ENCODE data around the gene MYOZ2.
"Not testable (repeated sequence)": the region's sequence is repeated elsewhere in the genome, so short reads cannot be mapped to it uniquely, and the experiment has no call there.

The MYOZ2 gene

GRCh38 chr4:119128148-119128547 lies 7.5 kb upstream of the MYOZ2 start:
- DNase-seq (ENCODE audit: low read depth, low spot score), result no peak
- Histone ChIP-seq H3K4me1 (ENCODE audit: control insufficient read depth, insufficient read depth, low read length) (no peaks in the 10 kb centered on the region), H3K4me3 (ENCODE audit: low read length) (no peak overlapping the region), H3K27ac (ENCODE audit: low read length) (no peak overlapping the region), H3K36me3 (ENCODE audit: control insufficient read depth, insufficient read depth, low read length) (no peaks in the 10 kb centered on the region), H3K27me3 (ENCODE audit: control insufficient read depth, insufficient read depth, low read length) (no peaks in the 10 kb centered on the region), H3K9me3 (ENCODE audit: control insufficient read depth, insufficient read depth, low read length) (no peaks in the 10 kb centered on the region)
- WGBS (ENCODE audit: insufficient coverage, insufficient read length), result no CpG with 5 or more reads among the region's 3 CpGs

- no peaks in the 10 kb centered on the region for H3K36me3 ChIP-seq (ENCODE audit: control insufficient read depth, insufficient read depth, low read length)
- H3K9me3 ChIP-seq (ENCODE audit: control insufficient read depth, insufficient read depth, low read length), result no peaks in the 10 kb centered on the region
- DNase-seq (ENCODE audit: low read depth, low spot score), result no peak
- no CpG with 5 or more reads among the region's 4 CpGs for WGBS (ENCODE audit: insufficient coverage, insufficient read length)
- H3K27ac ChIP-seq (ENCODE audit: low read length), result no peak overlapping the region
- H3K4me3 ChIP-seq (ENCODE audit: low read length), result no peak overlapping the region
- H3K27me3 ChIP-seq (ENCODE audit: control insufficient read depth, insufficient read depth, low read length), result no peaks in the 10 kb centered on the region
- no peaks in the 10 kb centered on the region for H3K4me1 ChIP-seq (ENCODE audit: control insufficient read depth, insufficient read depth, low read length)
These were observed 5.1 kb upstream of the MYOZ2 start for GRCh38 chr4:119130365-119131065.

GRCh38 chr4:119131164-119131563 lies 4.5 kb upstream of the MYOZ2 start:
- H3K4me3 ChIP-seq (ENCODE audit: low read length), result no peak overlapping the region
- H3K9me3 ChIP-seq (ENCODE audit: control insufficient read depth, insufficient read depth, low read length), result no peaks in the 10 kb centered on the region
- DNase-seq (ENCODE audit: low read depth, low spot score), result no peak
- H3K4me1 ChIP-seq (ENCODE audit: control insufficient read depth, insufficient read depth, low read length), result no peaks in the 10 kb centered on the region
- H3K36me3 ChIP-seq (ENCODE audit: control insufficient read depth, insufficient read depth, low read length), result no peaks in the 10 kb centered on the region
- no peak overlapping the region for H3K27ac ChIP-seq (ENCODE audit: low read length)
- no peaks in the 10 kb centered on the region for H3K27me3 ChIP-seq (ENCODE audit: control insufficient read depth, insufficient read depth, low read length)
- no CpG with 5 or more reads among the region's 4 CpGs for WGBS (ENCODE audit: insufficient coverage, insufficient read length)

- Histone ChIP-seq H3K9me3 (ENCODE audit: control insufficient read depth, insufficient read depth, low read length) (no peaks in the 10 kb centered on the region), H3K4me3 (ENCODE audit: low read length) (no peak overlapping the region), H3K27ac (ENCODE audit: low read length) (no peak overlapping the region), H3K36me3 (ENCODE audit: control insufficient read depth, insufficient read depth, low read length) (no peaks in the 10 kb centered on the region), H3K4me1 (ENCODE audit: control insufficient read depth, insufficient read depth, low read length) (no peaks in the 10 kb centered on the region), H3K27me3 (ENCODE audit: control insufficient read depth, insufficient read depth, low read length) (no peaks in the 10 kb centered on the region)
- WGBS (ENCODE audit: insufficient coverage, insufficient read length), result no CpG with 5 or more reads among the region's 5 CpGs
- no peak for DNase-seq (ENCODE audit: low read depth, low spot score)
These were observed 3.3 kb upstream of the MYOZ2 start for GRCh38 chr4:119132306-119132705.

GRCh38 chr4:119136546-119136945 lies 914 bp downstream of the MYOZ2 start:
- no peak for DNase-seq (ENCODE audit: low read depth, low spot score)
- Histone ChIP-seq H3K4me1 (ENCODE audit: control insufficient read depth, insufficient read depth, low read length) (no peaks in the 10 kb centered on the region), H3K4me3 (ENCODE audit: low read length) (no peak overlapping the region), H3K36me3 (ENCODE audit: control insufficient read depth, insufficient read depth, low read length) (no peaks in the 10 kb centered on the region), H3K27me3 (ENCODE audit: control insufficient read depth, insufficient read depth, low read length) (no peaks in the 10 kb centered on the region), H3K27ac (ENCODE audit: low read length) (no peak overlapping the region), H3K9me3 (ENCODE audit: control insufficient read depth, insufficient read depth, low read length) (no peaks in the 10 kb centered on the region)
- WGBS (ENCODE audit: insufficient coverage, insufficient read length), result no CpG with 5 or more reads among the region's 3 CpGs

GRCh38 chr4:119138046-119138445 lies 2.4 kb downstream of the MYOZ2 start:
- DNase-seq (ENCODE audit: low read depth, low spot score), result no peak
- no peaks in the 10 kb centered on the region for H3K9me3 ChIP-seq (ENCODE audit: control insufficient read depth, insufficient read depth, low read length)
- no peaks in the 10 kb centered on the region for H3K36me3 ChIP-seq (ENCODE audit: control insufficient read depth, insufficient read depth, low read length)
- no CpG with 5 or more reads among the region's 2 CpGs for WGBS (ENCODE audit: insufficient coverage, insufficient read length)
- no peaks in the 10 kb centered on the region for H3K4me1 ChIP-seq (ENCODE audit: control insufficient read depth, insufficient read depth, low read length)
- no peaks in the 10 kb centered on the region for H3K27me3 ChIP-seq (ENCODE audit: control insufficient read depth, insufficient read depth, low read length)
- no peak overlapping the region for H3K27ac ChIP-seq (ENCODE audit: low read length)
- no peak overlapping the region for H3K4me3 ChIP-seq (ENCODE audit: low read length)

- DNase-seq (ENCODE audit: low read depth, low spot score), result no peak
- no peak overlapping the region for H3K4me3 ChIP-seq (ENCODE audit: low read length)
- no peak overlapping the region for H3K27ac ChIP-seq (ENCODE audit: low read length)
- no peaks in the 10 kb centered on the region for H3K36me3 ChIP-seq (ENCODE audit: control insufficient read depth, insufficient read depth, low read length)
- H3K9me3 ChIP-seq (ENCODE audit: control insufficient read depth, insufficient read depth, low read length), result no peaks in the 10 kb centered on the region
- no peaks in the 10 kb centered on the region for H3K27me3 ChIP-seq (ENCODE audit: control insufficient read depth, insufficient read depth, low read length)
- H3K4me1 ChIP-seq (ENCODE audit: control insufficient read depth, insufficient read depth, low read length), result no peaks in the 10 kb centered on the region
These were observed 3.7 kb downstream of the MYOZ2 start for GRCh38 chr4:119139311-119139710.

GRCh38 chr4:119139822-119140252 lies 4.2 kb downstream of the MYOZ2 start:
- DNase-seq (ENCODE audit: low read depth, low spot score), result no peak
- WGBS (ENCODE audit: insufficient coverage, insufficient read length), result no CpG with 5 or more reads among the region's 2 CpGs
- H3K36me3 ChIP-seq (ENCODE audit: control insufficient read depth, insufficient read depth, low read length), result no peaks in the 10 kb centered on the region
- no peaks in the 10 kb centered on the region for H3K9me3 ChIP-seq (ENCODE audit: control insufficient read depth, insufficient read depth, low read length)
- no peaks in the 10 kb centered on the region for H3K4me1 ChIP-seq (ENCODE audit: control insufficient read depth, insufficient read depth, low read length)
- H3K4me3 ChIP-seq (ENCODE audit: low read length), result no peak overlapping the region
- H3K27me3 ChIP-seq (ENCODE audit: control insufficient read depth, insufficient read depth, low read length), result no peaks in the 10 kb centered on the region
- H3K27ac ChIP-seq (ENCODE audit: low read length), result no peak overlapping the region

GRCh38 chr4:119141283-119141682 lies 5.7 kb downstream of the MYOZ2 start:
- DNase-seq (ENCODE audit: low read depth, low spot score); H3K4me3 ChIP-seq (ENCODE audit: low read length); H3K4me1 ChIP-seq (ENCODE audit: control insufficient read depth, insufficient read depth, low read length); H3K9me3 ChIP-seq (ENCODE audit: control insufficient read depth, insufficient read depth, low read length); H3K36me3 ChIP-seq (ENCODE audit: control insufficient read depth, insufficient read depth, low read length); H3K27ac ChIP-seq (ENCODE audit: low read length); H3K27me3 ChIP-seq (ENCODE audit: control insufficient read depth, insufficient read depth, low read length): not testable (repeated sequence)
- WGBS (ENCODE audit: insufficient coverage, insufficient read length), result no CpG with 5 or more reads among the region's 4 CpGs

GRCh38 chr4:119142833-119143232 lies 7.2 kb downstream of the MYOZ2 start:
- no peaks in the 10 kb centered on the region for H3K9me3 ChIP-seq (ENCODE audit: control insufficient read depth, insufficient read depth, low read length)
- no peaks in the 10 kb centered on the region for H3K27me3 ChIP-seq (ENCODE audit: control insufficient read depth, insufficient read depth, low read length)
- no peaks in the 10 kb centered on the region for H3K4me1 ChIP-seq (ENCODE audit: control insufficient read depth, insufficient read depth, low read length)
- no peak for DNase-seq (ENCODE audit: low read depth, low spot score)
- H3K27ac ChIP-seq (ENCODE audit: low read length), result no peak overlapping the region
- H3K36me3 ChIP-seq (ENCODE audit: control insufficient read depth, insufficient read depth, low read length), result no peaks in the 10 kb centered on the region
- H3K4me3 ChIP-seq (ENCODE audit: low read length), result no peak overlapping the region

- H3K36me3 ChIP-seq (ENCODE audit: control insufficient read depth, insufficient read depth, low read length); DNase-seq (ENCODE audit: low read depth, low spot score); H3K27me3 ChIP-seq (ENCODE audit: control insufficient read depth, insufficient read depth, low read length); H3K9me3 ChIP-seq (ENCODE audit: control insufficient read depth, insufficient read depth, low read length); H3K27ac ChIP-seq (ENCODE audit: low read length); H3K4me3 ChIP-seq (ENCODE audit: low read length); H3K4me1 ChIP-seq (ENCODE audit: control insufficient read depth, insufficient read depth, low read length): not testable (repeated sequence)
- no CpG with 5 or more reads among the region's 10 CpGs for WGBS (ENCODE audit: insufficient coverage, insufficient read length)
These were observed 7.7 kb downstream of the MYOZ2 start for GRCh38 chr4:119143341-119143740.
